Fibroblast of lung (primary cell): ENCODE results near the gene PSMC5.

ENCODE experiments used
- EZH2 ChIP-seq: IDR thresholded peaks from 2 replicates; pipeline ENCODE4 v1.5.1; 2012; ENCODE audit warnings: low read length, control low read depth, mild to moderate bottlenecking; ENCODE audit errors: missing control alignments
- TF ChIP-seq, protein P1 (sequence below), 2 donors: IDR thresholded peaks in 1 of 2; conservative IDR thresholded peaks in 1 of 2; 1 replicate in 1 of 2; 2 replicates in 1 of 2; pipeline ENCODE4 v1.5.1; 2011 to 2012; ENCODE audit warnings: low read length in 2 of 2, control low read depth in 1 of 2, inconsistent platforms in 1 of 2, low read depth in 1 of 2, mild to moderate bottlenecking in 1 of 2

DNA sequence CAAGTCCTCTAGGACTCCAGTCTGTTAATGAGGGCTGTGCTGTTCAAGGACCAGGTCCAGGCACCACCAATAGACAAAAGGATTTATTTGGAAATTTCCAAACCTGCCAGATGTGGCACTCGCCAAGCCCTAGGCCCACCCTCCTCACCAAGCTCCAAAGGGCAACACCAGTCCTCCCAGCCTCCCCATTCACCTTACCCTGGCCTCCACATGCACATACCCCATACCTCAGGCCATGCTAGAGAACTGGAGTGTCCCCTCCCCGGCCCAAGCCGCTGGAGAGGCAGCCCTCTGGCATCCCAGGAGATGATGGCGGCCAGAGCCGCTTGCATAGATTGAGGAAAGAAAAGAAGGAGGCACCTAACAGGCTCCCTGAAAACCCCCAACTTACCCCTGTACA is 4.8 kb downstream of the PSMC5 start:
- TF ChIP-seq, protein P1, sequence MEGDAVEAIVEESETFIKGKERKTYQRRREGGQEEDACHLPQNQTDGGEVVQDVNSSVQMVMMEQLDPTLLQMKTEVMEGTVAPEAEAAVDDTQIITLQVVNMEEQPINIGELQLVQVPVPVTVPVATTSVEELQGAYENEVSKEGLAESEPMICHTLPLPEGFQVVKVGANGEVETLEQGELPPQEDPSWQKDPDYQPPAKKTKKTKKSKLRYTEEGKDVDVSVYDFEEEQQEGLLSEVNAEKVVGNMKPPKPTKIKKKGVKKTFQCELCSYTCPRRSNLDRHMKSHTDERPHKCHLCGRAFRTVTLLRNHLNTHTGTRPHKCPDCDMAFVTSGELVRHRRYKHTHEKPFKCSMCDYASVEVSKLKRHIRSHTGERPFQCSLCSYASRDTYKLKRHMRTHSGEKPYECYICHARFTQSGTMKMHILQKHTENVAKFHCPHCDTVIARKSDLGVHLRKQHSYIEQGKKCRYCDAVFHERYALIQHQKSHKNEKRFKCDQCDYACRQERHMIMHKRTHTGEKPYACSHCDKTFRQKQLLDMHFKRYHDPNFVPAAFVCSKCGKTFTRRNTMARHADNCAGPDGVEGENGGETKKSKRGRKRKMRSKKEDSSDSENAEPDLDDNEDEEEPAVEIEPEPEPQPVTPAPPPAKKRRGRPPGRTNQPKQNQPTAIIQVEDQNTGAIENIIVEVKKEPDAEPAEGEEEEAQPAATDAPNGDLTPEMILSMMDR (conservative IDR thresholded peaks at IDR 0.05 in 1 of 2, IDR thresholded peaks at IDR 0.05 in 1 of 2; ENCODE audit: low read depth in 1 of 2, low read length in 2 of 2) = no peak
- no peak for TF ChIP-seq EZH2
